ENCODE results near the gene OGDH. TPM values are rescaled to one million over a fixed set of nuclear protein-coding genes. Genes with fewer than 3 reads are reported as not detected.

Gene OGDH
- total and polyA plus RNA-seq, 2 of the 4 experiments (the other 2 are of a cell fraction): 47.4 to 56.5 TPM

DNA sequence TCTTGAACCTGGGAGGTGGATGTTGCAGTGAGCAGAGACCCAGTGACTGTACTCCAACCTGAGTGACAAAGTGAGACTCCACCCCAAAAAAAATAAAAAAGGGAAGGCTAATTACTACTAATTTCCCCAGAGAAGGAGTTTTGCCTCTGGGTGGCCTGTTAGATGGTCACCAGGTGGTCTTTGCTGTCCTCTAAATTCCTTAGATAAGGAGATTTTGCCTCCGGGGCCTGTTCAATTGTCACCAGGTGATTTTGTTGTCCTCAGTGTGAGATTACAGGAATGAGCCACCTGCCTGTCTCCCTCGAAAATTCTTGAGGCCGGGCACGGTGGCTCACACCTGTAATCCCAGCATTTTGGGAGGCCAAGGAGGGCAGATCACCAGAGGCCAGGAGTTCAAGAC lies 117.8 kb downstream of the OGDH start:
- Histone ChIP-seq H4K20me1 (ENCODE audit: insufficient read depth, low read length) (no peaks in the 10 kb centered on the region), H3K4me2 (ENCODE audit: low read depth, low read length) (no peak overlapping the region), H3K4me3 (ENCODE audit: insufficient read depth, low read depth, low read length) (no peak overlapping the region), H3K36me3 (ENCODE audit: control insufficient read depth, insufficient read depth, low read length) (no peaks in the 10 kb centered on the region), H3K4ac (ENCODE audit: low read depth, low read length) (no peak overlapping the region), H4K91ac (ENCODE audit: insufficient read depth, low read depth, low read length) (no peak overlapping the region), H3K79me1 (ENCODE audit: low read depth in 1 of 2, low read length in 2 of 2) (no peaks in the 10 kb centered on the region), H3K27ac (ENCODE audit: insufficient read depth, low read length) (no peak overlapping the region), H2BK20ac (ENCODE audit: low read depth, low read length) (no peak overlapping the region), H3K9me3 (ENCODE audit: control insufficient read depth, insufficient read depth, low read length) (peaks cover 3% of the 10 kb centered on the region), H3K4me1 (ENCODE audit: control insufficient read depth, insufficient read depth, low read length) (peaks cover 4% of the 10 kb centered on the region; the same call in 1 of the 2 replicates), H2BK120ac (ENCODE audit: low read depth, low read length) (no peak overlapping the region), H3K9me1 (ENCODE audit: insufficient read depth, low read length) (no peaks in the 10 kb centered on the region), H4K5ac (ENCODE audit: low read depth, low read length) (no peak overlapping the region), H2AK5ac (ENCODE audit: low read depth, low read length) (no peak overlapping the region), H3K14ac (replicated peaks; ENCODE audit: low read depth, low read length) (no peak overlapping the region), H3K23ac (ENCODE audit: low read depth, low read length) (no peak overlapping the region), H4K8ac (ENCODE audit: low read depth in 2 of 2, low read length in 2 of 2) (no peak overlapping the region), H3K27me3 (ENCODE audit: control insufficient read depth, insufficient read depth, low read length) (no peaks in the 10 kb centered on the region), H2AK9ac (replicated peaks; ENCODE audit: low read depth, low read length, poor library complexity) (no peak overlapping the region), H2BK5ac (ENCODE audit: low read depth, low read length, poor library complexity, severe bottlenecking) (no peak overlapping the region), H3K56ac (ENCODE audit: extremely low read depth, insufficient read depth, low read length) (no peak overlapping the region), H3K18ac (ENCODE audit: low read depth, low read length) (no peak overlapping the region), H2BK15ac (ENCODE audit: low read depth, low read length) (no peak overlapping the region), H2AFZ (replicated peaks; ENCODE audit: low read length, poor library complexity) (no peak overlapping the region), H3K9ac (ENCODE audit: low read depth, low read length) (no peak overlapping the region)
- in situ Hi-C loops (cut with MboI; ENCODE audit: low sequenced_read_pairs): no loop called here
- DNase-seq: no peak
- POLR2A ChIA-PET (ENCODE audit: unreplicated experiment): no interaction called here
- CTCF ChIA-PET: no interaction called here
- dilution Hi-C loops (cut with HindIII; ENCODE audit: low sequenced_read_pairs, unreplicated experiment): no loop called here
- intact Hi-C loops (cut with micrococcal nuclease): no loop called here
- 76% methylated on average over 3 of the region's 4 CpGs; no CpG with 5 or more reads in 1 of the 2 experiments for WGBS, 2 experiments (ENCODE audit: extremely low coverage in 2 of 2, insufficient read length in 1 of 2)
- ATAC-seq (ENCODE audit: low read depth): no peak
- no TSS peak for BruUV-seq (replicated peaks)
- TF ChIP-seq, protein P1, sequence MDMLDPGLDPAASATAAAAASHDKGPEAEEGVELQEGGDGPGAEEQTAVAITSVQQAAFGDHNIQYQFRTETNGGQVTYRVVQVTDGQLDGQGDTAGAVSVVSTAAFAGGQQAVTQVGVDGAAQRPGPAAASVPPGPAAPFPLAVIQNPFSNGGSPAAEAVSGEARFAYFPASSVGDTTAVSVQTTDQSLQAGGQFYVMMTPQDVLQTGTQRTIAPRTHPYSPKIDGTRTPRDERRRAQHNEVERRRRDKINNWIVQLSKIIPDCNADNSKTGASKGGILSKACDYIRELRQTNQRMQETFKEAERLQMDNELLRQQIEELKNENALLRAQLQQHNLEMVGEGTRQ (IDR thresholded peaks at IDR 0.05; ENCODE audit: low read depth, low read length): no peak
- TF ChIP-seq BHLHE40 (IDR thresholded peaks at IDR 0.05; ENCODE audit: low read depth, low read length) (no peak), FOS (IDR thresholded peaks at IDR 0.05; ENCODE audit: low read depth, low read length) (no peak), POLR2A (IDR thresholded peaks at IDR 0.05; ENCODE audit: low read depth, low read length) (no peak), NFE2L2 (IDR thresholded peaks at IDR 0.05; ENCODE audit: low read depth, low read length) (no peak), MAFK (IDR thresholded peaks at IDR 0.05; ENCODE audit: low read depth, low read length) (no peak), RFX5 (IDR thresholded peaks at IDR 0.05; ENCODE audit: low read depth, low read length) (no peak), MXI1 (IDR thresholded peaks at IDR 0.05; ENCODE audit: borderline replicate concordance, low read depth, low read length) (no peak), CEBPB (IDR thresholded peaks at IDR 0.05; ENCODE audit: low read depth, low read length) (no peak), MAZ (IDR thresholded peaks at IDR 0.05; ENCODE audit: borderline replicate concordance, low read depth, low read length) (no peak), SMC3 (IDR thresholded peaks at IDR 0.05; ENCODE audit: low read depth, low read length) (no peak), RCOR1 (IDR thresholded peaks at IDR 0.05; ENCODE audit: insufficient replicate concordance, low read length) (no peak), RAD21 (IDR thresholded peaks at IDR 0.05; ENCODE audit: low read length) (no peak), CHD1 (IDR thresholded peaks at IDR 0.05; ENCODE audit: low read depth, low read length) (no peak)
- TF ChIP-seq, protein P2, sequence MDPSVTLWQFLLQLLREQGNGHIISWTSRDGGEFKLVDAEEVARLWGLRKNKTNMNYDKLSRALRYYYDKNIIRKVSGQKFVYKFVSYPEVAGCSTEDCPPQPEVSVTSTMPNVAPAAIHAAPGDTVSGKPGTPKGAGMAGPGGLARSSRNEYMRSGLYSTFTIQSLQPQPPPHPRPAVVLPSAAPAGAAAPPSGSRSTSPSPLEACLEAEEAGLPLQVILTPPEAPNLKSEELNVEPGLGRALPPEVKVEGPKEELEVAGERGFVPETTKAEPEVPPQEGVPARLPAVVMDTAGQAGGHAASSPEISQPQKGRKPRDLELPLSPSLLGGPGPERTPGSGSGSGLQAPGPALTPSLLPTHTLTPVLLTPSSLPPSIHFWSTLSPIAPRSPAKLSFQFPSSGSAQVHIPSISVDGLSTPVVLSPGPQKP (IDR thresholded peaks at IDR 0.05; ENCODE audit: borderline replicate concordance, low read depth, low read length): no peak
- TF ChIP-seq, protein P3, sequence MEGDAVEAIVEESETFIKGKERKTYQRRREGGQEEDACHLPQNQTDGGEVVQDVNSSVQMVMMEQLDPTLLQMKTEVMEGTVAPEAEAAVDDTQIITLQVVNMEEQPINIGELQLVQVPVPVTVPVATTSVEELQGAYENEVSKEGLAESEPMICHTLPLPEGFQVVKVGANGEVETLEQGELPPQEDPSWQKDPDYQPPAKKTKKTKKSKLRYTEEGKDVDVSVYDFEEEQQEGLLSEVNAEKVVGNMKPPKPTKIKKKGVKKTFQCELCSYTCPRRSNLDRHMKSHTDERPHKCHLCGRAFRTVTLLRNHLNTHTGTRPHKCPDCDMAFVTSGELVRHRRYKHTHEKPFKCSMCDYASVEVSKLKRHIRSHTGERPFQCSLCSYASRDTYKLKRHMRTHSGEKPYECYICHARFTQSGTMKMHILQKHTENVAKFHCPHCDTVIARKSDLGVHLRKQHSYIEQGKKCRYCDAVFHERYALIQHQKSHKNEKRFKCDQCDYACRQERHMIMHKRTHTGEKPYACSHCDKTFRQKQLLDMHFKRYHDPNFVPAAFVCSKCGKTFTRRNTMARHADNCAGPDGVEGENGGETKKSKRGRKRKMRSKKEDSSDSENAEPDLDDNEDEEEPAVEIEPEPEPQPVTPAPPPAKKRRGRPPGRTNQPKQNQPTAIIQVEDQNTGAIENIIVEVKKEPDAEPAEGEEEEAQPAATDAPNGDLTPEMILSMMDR (conservative IDR thresholded peaks at IDR 0.05; ENCODE audit: low read depth, low read length): no peak

Data from IMR-90 (cell line).